ENCODE data around the gene FAM170B.

Gene FAM170B

GRCh38 chr10:49082766-49083165, 51.1 kb downstream of the FAM170B start:
- no peak for TF ChIP-seq EZH2 (IDR thresholded peaks at IDR 0.05; ENCODE audit: borderline replicate concordance, low read length)
- TF ChIP-seq CTCF (IDR thresholded peaks at IDR 0.05; ENCODE audit: low read length): no peak
- H3K27ac ChIP-seq (ENCODE audit: low read depth, low read length, poor library complexity, severe bottlenecking): no peak overlapping the region
- no peak overlapping the region for H3K4me3 ChIP-seq (ENCODE audit: low read depth, low read length, poor library complexity, severe bottlenecking)
- no peaks in the 10 kb centered on the region for H3K9me2 ChIP-seq (ENCODE audit: low read depth, low read length)
- H3K4me2 ChIP-seq (ENCODE audit: low read length): no peak overlapping the region
- H3K4me1 ChIP-seq (ENCODE audit: insufficient read depth, low read length, severe bottlenecking): no peaks in the 10 kb centered on the region
- no peaks in the 10 kb centered on the region; the same call in 1 of the 2 replicates for H3K27me3 ChIP-seq (ENCODE audit: insufficient read depth, low read length)
- H2AFZ ChIP-seq (ENCODE audit: low read length): no peak overlapping the region
- no peaks in the 10 kb centered on the region for H3F3A ChIP-seq (ENCODE audit: insufficient read depth, low read length)
- H3K9ac ChIP-seq (ENCODE audit: low read length): no peak overlapping the region
- no peaks in the 10 kb centered on the region for H3K36me3 ChIP-seq (ENCODE audit: insufficient read depth, low read length)
- no peaks in the 10 kb centered on the region for H4K20me1 ChIP-seq (ENCODE audit: insufficient read depth, low read length)
- H3K9me3 ChIP-seq (ENCODE audit: low read length): peaks cover 3% of the 10 kb centered on the region; the same call in 1 of the 2 replicates
- H3K79me2 ChIP-seq (ENCODE audit: insufficient read depth, low read length): no peaks in the 10 kb centered on the region

- Histone ChIP-seq H3K27ac (ENCODE audit: low read depth, low read length, poor library complexity, severe bottlenecking) (no peak overlapping the region), H3K9ac (ENCODE audit: low read length) (no peak overlapping the region), H3K36me3 (ENCODE audit: insufficient read depth, low read length) (no peaks in the 10 kb centered on the region), H3K79me2 (ENCODE audit: insufficient read depth, low read length) (no peaks in the 10 kb centered on the region), H3K9me3 (ENCODE audit: low read length) (no peaks in the 10 kb centered on the region), H3K27me3 (ENCODE audit: insufficient read depth, low read length) (no peaks in the 10 kb centered on the region; the same call in 1 of the 2 replicates), H4K20me1 (ENCODE audit: insufficient read depth, low read length) (no peaks in the 10 kb centered on the region), H3K9me2 (ENCODE audit: low read depth, low read length) (no peaks in the 10 kb centered on the region), H2AFZ (ENCODE audit: low read length) (no peak overlapping the region), H3K4me1 (ENCODE audit: insufficient read depth, low read length, severe bottlenecking) (no peaks in the 10 kb centered on the region), H3K4me2 (ENCODE audit: low read length) (no peak overlapping the region), H3K4me3 (ENCODE audit: low read depth, low read length, poor library complexity, severe bottlenecking) (no peak overlapping the region), H3F3A (ENCODE audit: insufficient read depth, low read length) (no peaks in the 10 kb centered on the region)
- TF ChIP-seq EZH2 (IDR thresholded peaks at IDR 0.05; ENCODE audit: borderline replicate concordance, low read length): no peak
- TF ChIP-seq CTCF (IDR thresholded peaks at IDR 0.05; ENCODE audit: low read length): no peak
Observed at GRCh38 chr10:49081547-49082275, 52.1 kb downstream of the FAM170B start.

All from OCI-LY1 (cell line).